ENCODE results near the gene ATG13.

- TF ChIP-seq FOXM1 (IDR thresholded peaks at IDR 0.05; ENCODE audit: borderline replicate concordance, low read depth): no peak
- no peak for TF ChIP-seq YY1 (IDR thresholded peaks at IDR 0.05; ENCODE audit: low read depth)
- no peak for TF ChIP-seq USF1 (IDR thresholded peaks at IDR 0.05)
- no peak for TF ChIP-seq RAD21 (IDR thresholded peaks at IDR 0.05; ENCODE audit: low read depth)
- TF ChIP-seq TAF1 (IDR thresholded peaks at IDR 0.05; ENCODE audit: low read depth): no peak
- TF ChIP-seq REST (IDR thresholded peaks at IDR 0.05; ENCODE audit: low read depth): no peak
- TF ChIP-seq EP300 (IDR thresholded peaks at IDR 0.05; ENCODE audit: borderline replicate concordance): no peak
- TF ChIP-seq CREB1 (IDR thresholded peaks at IDR 0.05; ENCODE audit: low read depth): no peak
- TF ChIP-seq TCF12 (IDR thresholded peaks at IDR 0.05; ENCODE audit: low read depth): no peak
- no peak for TF ChIP-seq NFIC (IDR thresholded peaks at IDR 0.05)
- TF ChIP-seq MAX (IDR thresholded peaks at IDR 0.05): no peak
- TF ChIP-seq TEAD4 (IDR thresholded peaks at IDR 0.05): no peak
- no peak for TF ChIP-seq CEBPB (IDR thresholded peaks at IDR 0.05)
- no peak for TF ChIP-seq ZBTB7A (IDR thresholded peaks at IDR 0.05; ENCODE audit: low read depth)
Observed at GRCh38 chr11:46710821-46711269, 93.5 kb downstream of the ATG13 start.
